ENCODE measurements around the gene CARNS1.

- TF ChIP-seq RNF2 (IDR thresholded peaks at IDR 0.05) (no peak), NFIC (IDR thresholded peaks at IDR 0.05) (no peak), ZNF232 (CRISPR knock-in tag; IDR thresholded peaks at IDR 0.05) (no peak), KAT8 (IDR thresholded peaks at IDR 0.05; ENCODE audit: low read depth) (no peak)
These were observed 22.0 kb upstream of the CARNS1 start for GRCh38 chr11:67393437-67393836.

Data from K562 (cell line).